Activated CD4-positive, alpha-beta memory T cell treated with anti-CD3 and anti-CD28 coated beads for 36 hours (primary cell): ENCODE measurements around the gene PARP12. TPM values are rescaled to one million over a fixed set of nuclear protein-coding genes. Genes with fewer than 3 reads are reported as not detected.

Experiments used
- CTCF ChIA-PET: fragments of 350-600 bp; sonication (Branson Sonifier 250); formaldehyde crosslinking; loops from one replicate; lab custom pipeline; 2021; ENCODE audit warnings: antibody characterized with exemption, inconsistent platforms; lab: Charles Lee
- POLR2A ChIA-PET: fragments of 350-600 bp; sonication (Branson Sonifier 250); formaldehyde crosslinking; loops from one replicate; lab custom pipeline; 2021; ENCODE audit warnings: antibody characterized with exemption; lab: Charles Lee
- DNase-seq: peaks from one replicate; pipeline ENCODE4 v3.0.0-alpha.2; 2020
- H3K27ac Mint-ChIP-seq: one replicate; pipeline ENCODE4 v1.8.0; 2021; ENCODE audit warnings: mixed read lengths
- H3K27me3 Mint-ChIP-seq: one replicate; pipeline ENCODE4 v1.8.0; 2021; ENCODE audit warnings: mixed read lengths
- H3K36me3 Mint-ChIP-seq: one replicate; pipeline ENCODE4 v1.8.0; 2021; ENCODE audit warnings: mixed read lengths
- H3K4me1 Mint-ChIP-seq: one replicate; pipeline ENCODE4 v1.8.0; 2021; ENCODE audit warnings: low read depth, mixed read lengths
- H3K4me3 Mint-ChIP-seq: one replicate; pipeline ENCODE4 v1.8.0; 2021; ENCODE audit warnings: mild to moderate bottlenecking, mixed read lengths
- H3K9me3 Mint-ChIP-seq: one replicate; pipeline ENCODE4 v1.8.0; 2021; ENCODE audit warnings: mixed read lengths
- intact Hi-C: fragments of 100-400 bp; cut with micrococcal nuclease; formaldehyde crosslinking; loops from one replicate; pipeline ENCODE4 v1.15.1; 2023
- total RNA-seq, 2 experiments: library from RNA; stranded (reverse); gene quantifications; one replicate each; pipeline ENCODE4 v1.2.3, GENCODE V29; 2021

PARP12 gene
- total RNA-seq, 2 experiments from 2014 or later = 26.7 to 30.6 TPM

- no peaks in the 10 kb centered on the region for H3K4me1 Mint-ChIP-seq
- CTCF ChIA-PET = no interaction called here
- H3K36me3 Mint-ChIP-seq = peaks cover 17% of the 10 kb centered on the region
- POLR2A ChIA-PET = no interaction called here
- no peak for DNase-seq
- no peaks in the 10 kb centered on the region for H3K9me3 Mint-ChIP-seq
- no peak overlapping the region for H3K4me3 Mint-ChIP-seq
- H3K27ac Mint-ChIP-seq = no peak overlapping the region
- intact Hi-C loops = no loop called here
- H3K27me3 Mint-ChIP-seq = no peaks in the 10 kb centered on the region
Observed at GRCh38 chr7:140045697-140046096, 17.1 kb downstream of the PARP12 start.

DNA sequence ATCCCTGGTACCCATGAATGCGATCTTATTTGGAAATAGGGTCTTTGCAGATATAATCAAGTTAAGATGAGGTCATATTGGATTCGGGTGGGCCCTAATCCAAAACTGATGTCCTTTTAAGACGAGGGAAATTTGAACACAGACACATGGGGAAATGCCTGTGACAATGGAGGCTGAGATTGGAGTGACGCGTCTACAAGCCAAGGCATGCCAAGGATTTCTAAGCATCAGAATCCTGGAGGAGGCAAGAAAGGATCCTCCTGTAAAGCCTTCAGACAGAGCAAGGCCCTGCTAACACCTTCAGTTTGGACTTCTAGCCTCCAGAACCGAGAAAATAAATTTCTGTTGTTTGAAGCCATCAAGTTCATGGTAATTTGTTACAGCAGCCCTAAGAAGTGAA, 18.5 kb downstream of the PARP12 start:
- no peak for DNase-seq
- Mint-ChIP-seq H3K9me3 (no peaks in the 10 kb centered on the region), H3K36me3 (peaks cover 16% of the 10 kb centered on the region), H3K4me3 (no peak overlapping the region), H3K27me3 (no peaks in the 10 kb centered on the region), H3K27ac (no peak overlapping the region), H3K4me1 (no peaks in the 10 kb centered on the region)
- POLR2A ChIA-PET = no interaction called here
- intact Hi-C loops = no loop called here
- CTCF ChIA-PET = no interaction called here

GRCh38 chr7:140042386-140042670, 20.4 kb downstream of the PARP12 start:
- Mint-ChIP-seq H3K4me3 (no peak overlapping the region), H3K9me3 (no peaks in the 10 kb centered on the region), H3K4me1 (no peaks in the 10 kb centered on the region), H3K27me3 (no peaks in the 10 kb centered on the region), H3K27ac (no peak overlapping the region), H3K36me3 (peaks cover 23% of the 10 kb centered on the region)
- CTCF ChIA-PET = interaction anchor here (0.5 kb wide), 1 partner anchor 528 kb away, joined by 4 read pairs; no protein-coding TSS in a partner anchor
- POLR2A ChIA-PET = no interaction called here
- intact Hi-C loops = no loop called here
- DNase-seq = no peak

GRCh38 chr7:140041659-140042385, 20.9 kb downstream of the PARP12 start:
- no peak overlapping the region for H3K4me3 Mint-ChIP-seq
- intact Hi-C loops = no loop called here
- POLR2A ChIA-PET = no interaction called here
- CTCF ChIA-PET = interaction anchor here (0.5 to 0.6 kb wide), 2 partner anchors 314 to 528 kb away, joined by 3 to 4 read pairs; no protein-coding TSS in a partner anchor
- no peaks in the 10 kb centered on the region for H3K27me3 Mint-ChIP-seq
- H3K4me1 Mint-ChIP-seq = no peaks in the 10 kb centered on the region
- no peak overlapping the region for H3K27ac Mint-ChIP-seq
- no peak for DNase-seq
- no peaks in the 10 kb centered on the region for H3K9me3 Mint-ChIP-seq
- H3K36me3 Mint-ChIP-seq = peaks cover 23% of the 10 kb centered on the region

DNA sequence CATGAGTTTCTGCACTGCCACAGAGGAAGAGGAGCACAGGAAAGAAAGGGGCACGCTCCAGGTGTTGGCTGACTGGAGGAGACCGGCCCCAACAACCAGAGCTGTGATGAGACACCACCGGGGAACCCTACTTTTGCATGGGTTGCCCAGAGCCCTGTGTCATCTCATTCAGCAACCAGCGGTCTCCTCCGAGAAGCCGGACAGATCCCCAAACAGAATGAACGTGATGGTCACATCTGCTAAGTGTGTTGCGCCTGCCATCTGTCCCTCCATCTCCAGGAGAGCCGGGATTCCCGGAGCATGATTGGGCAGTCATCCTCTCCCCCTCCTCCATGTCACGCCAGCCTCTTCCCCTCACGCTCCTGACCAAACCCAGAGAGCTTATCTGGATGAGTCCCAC, 22.9 kb downstream of the PARP12 start:
- CTCF ChIA-PET = no interaction called here
- POLR2A ChIA-PET = no interaction called here
- H3K36me3 Mint-ChIP-seq = peaks cover 24% of the 10 kb centered on the region
- H3K4me3 Mint-ChIP-seq = no peak overlapping the region
- no peak overlapping the region for H3K27ac Mint-ChIP-seq
- no peak for DNase-seq
- peaks cover 11% of the 10 kb centered on the region for H3K4me1 Mint-ChIP-seq
- intact Hi-C loops = no loop called here
- no peaks in the 10 kb centered on the region for H3K27me3 Mint-ChIP-seq
- no peaks in the 10 kb centered on the region for H3K9me3 Mint-ChIP-seq

DNA sequence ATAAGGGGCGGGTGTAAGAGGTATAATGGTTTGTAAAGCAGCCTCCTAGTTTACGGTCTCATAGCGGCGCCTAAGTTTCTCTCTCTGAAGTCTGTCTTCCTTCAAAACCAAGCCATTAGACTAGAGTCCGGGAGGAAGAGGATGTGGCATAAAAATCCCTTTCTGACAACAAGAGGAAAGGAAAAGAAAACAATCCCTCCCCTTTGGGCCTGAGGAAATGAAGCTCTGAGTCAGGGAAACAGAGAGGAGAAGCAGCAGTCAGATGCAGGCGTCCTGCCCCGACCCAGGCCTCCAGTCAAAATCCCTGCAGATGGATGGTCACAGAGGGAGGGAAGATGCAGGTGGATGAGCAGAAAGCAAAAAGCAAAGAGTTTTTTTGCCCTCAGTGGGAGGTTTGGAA, 23.7 kb downstream of the PARP12 start:
- CTCF ChIA-PET = no interaction called here
- no peaks in the 10 kb centered on the region for H3K9me3 Mint-ChIP-seq
- no peak for DNase-seq
- H3K4me3 Mint-ChIP-seq = no peak overlapping the region
- POLR2A ChIA-PET = no interaction called here
- no peaks in the 10 kb centered on the region for H3K27me3 Mint-ChIP-seq
- peaks cover 24% of the 10 kb centered on the region for H3K36me3 Mint-ChIP-seq
- intact Hi-C loops = no loop called here
- peaks cover 11% of the 10 kb centered on the region for H3K4me1 Mint-ChIP-seq
- H3K27ac Mint-ChIP-seq = no peak overlapping the region

DNA sequence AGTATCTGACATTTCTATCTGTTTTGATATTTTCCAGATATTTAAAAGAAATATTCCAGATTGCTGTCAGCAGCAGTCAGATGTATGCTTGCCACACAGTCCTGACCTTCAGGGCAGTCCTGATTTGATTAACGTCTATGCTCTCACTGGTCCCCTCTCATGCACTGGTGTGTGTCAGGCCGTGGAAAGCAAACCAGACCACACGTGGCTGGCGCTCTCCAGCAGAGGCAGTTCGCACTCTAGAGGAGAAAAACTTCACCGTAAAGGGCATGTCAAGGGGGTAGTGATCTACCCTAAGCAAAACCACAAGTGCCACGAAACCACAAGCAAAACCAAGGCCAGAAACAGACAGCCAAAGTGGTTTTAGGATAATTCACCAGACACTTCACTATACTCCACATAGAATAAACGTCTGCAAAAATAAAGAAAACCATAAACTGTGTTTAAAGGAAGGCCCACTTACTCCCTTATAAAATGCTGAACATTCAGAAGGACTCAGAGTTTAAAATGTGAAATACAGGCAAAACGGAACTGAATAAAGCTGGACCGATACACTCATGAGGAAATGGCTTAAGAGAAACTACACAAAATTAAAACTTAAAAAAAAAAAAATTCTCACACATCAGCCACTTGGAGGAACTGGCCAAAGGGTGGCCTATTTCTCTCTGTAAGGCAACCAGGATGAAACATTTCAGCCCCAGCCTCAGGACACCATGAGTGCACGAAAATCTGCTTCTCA, 26.4 kb downstream of the PARP12 start:
- no peak overlapping the region for H3K4me3 Mint-ChIP-seq
- DNase-seq = peak; percentile 30
- peaks cover 15% of the 10 kb centered on the region for H3K4me1 Mint-ChIP-seq
- H3K27ac Mint-ChIP-seq = peak overlapping the region; percentile 19
- no peaks in the 10 kb centered on the region for H3K27me3 Mint-ChIP-seq
- H3K9me3 Mint-ChIP-seq = no peaks in the 10 kb centered on the region
- POLR2A ChIA-PET = no interaction called here
- CTCF ChIA-PET = no interaction called here
- peaks cover 25% of the 10 kb centered on the region for H3K36me3 Mint-ChIP-seq
- intact Hi-C loops = no loop called here

DNA sequence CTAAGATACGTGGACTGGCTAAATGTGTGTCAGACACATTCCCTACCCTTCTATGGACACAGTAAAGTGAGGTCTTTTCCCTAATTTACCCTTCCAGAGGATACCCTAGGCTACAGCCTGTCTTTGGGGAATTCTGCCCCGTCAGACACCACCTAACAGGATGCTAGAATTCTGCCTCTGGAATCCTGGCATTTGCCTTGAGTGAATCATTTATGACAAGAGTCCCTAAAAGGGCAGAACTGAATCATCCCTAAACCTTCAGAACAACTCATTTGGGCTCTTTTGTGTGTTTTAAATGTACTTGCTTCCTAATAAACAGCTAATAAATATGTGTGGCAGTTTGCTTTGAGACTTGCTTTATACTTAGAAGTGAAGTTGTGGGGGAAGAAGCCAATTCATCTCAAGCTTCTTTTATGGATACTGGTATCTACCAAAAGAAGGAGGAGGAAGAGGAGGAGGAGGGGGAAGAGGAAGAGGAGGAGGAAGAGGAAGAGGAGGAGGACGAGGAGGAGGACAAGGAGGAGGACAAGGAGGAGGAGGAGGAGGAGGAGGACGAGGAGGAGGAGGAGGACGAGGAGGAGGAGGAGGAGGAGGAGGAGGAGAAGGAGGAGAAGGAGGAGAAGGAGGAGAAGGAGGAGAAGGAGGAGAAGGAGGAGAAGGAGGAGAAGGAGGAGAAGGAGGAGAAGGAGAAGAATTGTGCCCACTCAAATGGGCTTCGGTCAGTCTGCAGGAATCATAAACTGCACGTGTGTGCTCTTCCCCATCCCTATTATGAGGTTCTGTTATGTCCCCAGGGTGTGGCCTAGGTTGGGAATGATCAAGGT, 27.1 kb downstream of the PARP12 start:
- intact Hi-C loops = no loop called here
- no peaks in the 10 kb centered on the region for H3K27me3 Mint-ChIP-seq
- peaks cover 22% of the 10 kb centered on the region for H3K36me3 Mint-ChIP-seq
- peaks cover 15% of the 10 kb centered on the region for H3K4me1 Mint-ChIP-seq
- ChIA-PET CTCF (no interaction called here), POLR2A (no interaction called here)
- H3K9me3 Mint-ChIP-seq = no peaks in the 10 kb centered on the region
- H3K4me3 Mint-ChIP-seq = no peak overlapping the region
- no peak for DNase-seq
- no peak overlapping the region for H3K27ac Mint-ChIP-seq

DNA sequence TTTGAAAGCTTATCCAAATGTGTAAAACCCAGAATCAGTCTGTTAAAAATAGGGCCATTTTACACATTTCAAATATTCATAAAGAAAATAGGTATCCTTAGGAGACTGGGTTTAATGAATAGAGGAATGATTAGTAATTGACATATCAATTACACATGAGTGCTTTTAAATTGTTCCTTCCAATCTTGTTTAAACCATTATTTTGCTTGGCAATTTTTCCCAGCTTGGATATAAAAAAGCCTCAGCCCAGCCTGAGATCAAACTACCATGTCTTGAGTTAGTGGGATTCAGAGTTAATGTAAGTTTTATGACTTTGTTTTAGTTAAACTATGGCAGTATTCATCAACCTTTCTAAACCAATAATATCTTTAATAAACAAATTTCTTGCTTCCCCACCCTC, 28.3 kb downstream of the PARP12 start:
- peaks cover 15% of the 10 kb centered on the region for H3K4me1 Mint-ChIP-seq
- H3K36me3 Mint-ChIP-seq = peaks cover 22% of the 10 kb centered on the region
- no peaks in the 10 kb centered on the region for H3K9me3 Mint-ChIP-seq
- H3K27ac Mint-ChIP-seq = no peak overlapping the region
- POLR2A ChIA-PET = no interaction called here
- H3K4me3 Mint-ChIP-seq = no peak overlapping the region
- intact Hi-C loops = no loop called here
- CTCF ChIA-PET = interaction anchor here (0.6 kb wide), 1 partner anchor 561 kb away, joined by 4 read pairs; no protein-coding TSS in a partner anchor
- H3K27me3 Mint-ChIP-seq = no peaks in the 10 kb centered on the region
- no peak for DNase-seq

DNA sequence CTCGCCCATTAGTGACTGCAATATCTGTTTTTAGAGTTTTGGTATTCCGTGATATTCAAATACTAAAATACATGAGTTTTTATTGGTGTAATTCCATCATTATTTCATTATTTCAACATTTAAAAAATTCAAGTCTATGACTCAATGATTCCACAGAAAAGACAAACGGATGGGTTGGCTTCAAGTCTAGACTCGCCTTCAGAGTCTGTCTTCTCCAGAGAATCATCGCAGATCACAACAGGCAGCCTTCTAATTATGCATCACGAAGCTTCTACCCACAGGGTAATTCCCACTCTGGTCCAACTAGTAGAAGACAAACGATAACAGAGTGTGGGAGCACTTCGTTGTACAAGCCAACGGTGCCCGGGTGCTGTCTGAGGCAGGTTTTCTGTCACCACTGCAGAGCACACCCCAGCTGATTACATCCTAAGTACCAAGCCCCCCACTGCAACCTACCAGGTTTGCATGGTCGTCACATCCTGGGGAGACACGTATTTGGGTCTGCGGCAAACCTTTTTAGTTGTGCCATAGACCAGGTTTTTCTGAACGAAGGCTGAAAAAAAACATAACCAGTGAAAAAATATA, 28.9 kb downstream of the PARP12 start:
- Mint-ChIP-seq H3K27me3 (no peaks in the 10 kb centered on the region), H3K9me3 (no peaks in the 10 kb centered on the region), H3K36me3 (peaks cover 22% of the 10 kb centered on the region), H3K4me3 (no peak overlapping the region), H3K4me1 (peaks cover 15% of the 10 kb centered on the region), H3K27ac (no peak overlapping the region)
- ChIA-PET CTCF (interaction anchor here (0.6 kb wide), 1 partner anchor 562 kb away, joined by 4 read pairs; no protein-coding TSS in a partner anchor), POLR2A (no interaction called here)
- intact Hi-C loops = no loop called here
- no peak for DNase-seq

GRCh38 chr7:140033036-140033435, 29.7 kb downstream of the PARP12 start:
- H3K27ac Mint-ChIP-seq = no peak overlapping the region
- no peaks in the 10 kb centered on the region for H3K27me3 Mint-ChIP-seq
- intact Hi-C loops = no loop called here
- CTCF ChIA-PET = no interaction called here
- POLR2A ChIA-PET = no interaction called here
- peaks cover 25% of the 10 kb centered on the region for H3K36me3 Mint-ChIP-seq
- DNase-seq = no peak
- no peaks in the 10 kb centered on the region for H3K9me3 Mint-ChIP-seq
- peaks cover 15% of the 10 kb centered on the region for H3K4me1 Mint-ChIP-seq
- H3K4me3 Mint-ChIP-seq = no peak overlapping the region

DNA sequence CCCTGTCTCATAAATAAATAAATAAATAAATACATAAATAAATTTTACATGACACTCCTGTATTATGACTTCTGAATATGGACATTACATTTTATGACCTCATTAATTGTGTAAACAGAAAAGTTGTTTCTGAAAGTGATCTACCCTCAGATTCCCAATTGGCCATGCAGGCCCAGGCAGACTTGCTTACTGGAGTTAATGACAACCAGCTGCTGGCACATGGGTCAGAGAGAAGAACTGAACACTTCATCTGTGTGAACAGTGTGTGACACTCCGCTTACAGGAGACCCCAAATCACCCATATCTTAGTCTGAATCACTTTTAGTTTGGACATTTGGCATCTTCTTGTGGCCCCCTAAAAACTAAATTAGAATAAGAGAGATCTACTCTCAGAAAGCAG, 31.4 kb downstream of the PARP12 start:
- CTCF ChIA-PET = no interaction called here
- H3K4me1 Mint-ChIP-seq = peaks cover 12% of the 10 kb centered on the region
- intact Hi-C loops = no loop called here
- peaks cover 17% of the 10 kb centered on the region for H3K36me3 Mint-ChIP-seq
- H3K4me3 Mint-ChIP-seq = no peak overlapping the region
- H3K27me3 Mint-ChIP-seq = no peaks in the 10 kb centered on the region
- DNase-seq = no peak
- H3K9me3 Mint-ChIP-seq = no peaks in the 10 kb centered on the region
- no peak overlapping the region for H3K27ac Mint-ChIP-seq
- POLR2A ChIA-PET = no interaction called here
